ENCODE results near the gene HAUS1. TPM values are rescaled to one million over a fixed set of nuclear protein-coding genes. Genes with fewer than 3 reads are reported as not detected.
A peak's percentile ranks its signal among the peaks of the same experiment; 100 is the strongest.
"Not testable (repeated sequence)": the region's sequence is repeated elsewhere in the genome, so short reads cannot be mapped to it uniquely, and the experiment has no call there.

Gene HAUS1
- total RNA-seq, 1 donor from 2014 or later, result 23.5 TPM

GRCh38 chr18:46160050-46160798 is 56.0 kb downstream of the HAUS1 start:
- no peak for FAIRE-seq
- peaks cover 14% of the 10 kb centered on the region for H3K4me1 Mint-ChIP-seq (ENCODE audit: low read depth, unreplicated experiment)
- H3K4me3 Mint-ChIP-seq (ENCODE audit: unreplicated experiment), result no peak overlapping the region
- Histone ChIP-seq H3K4me3 (ENCODE audit: insufficient read depth, low read depth, low read length) (no peak overlapping the region), H3K27me3 (ENCODE audit: insufficient read depth, low read length) (no peaks in the 10 kb centered on the region), H2AFZ (ENCODE audit: low read depth, low read length) (no peak overlapping the region), H4K20me1 (ENCODE audit: insufficient read depth, low read length) (no peaks in the 10 kb centered on the region), H3K27ac (ENCODE audit: low read depth, low read length) (no peak overlapping the region), H3K9ac (ENCODE audit: low read length) (no peak overlapping the region), H3K79me2 (ENCODE audit: insufficient read depth, low read length) (no peaks in the 10 kb centered on the region), H3K36me3 (ENCODE audit: insufficient read depth, low read length) (no peaks in the 10 kb centered on the region), H3K4me1 (ENCODE audit: insufficient read depth, low read length) (peaks cover 12% of the 10 kb centered on the region), H3K4me2 (ENCODE audit: low read length) (no peak overlapping the region), H3K9me3 (ENCODE audit: insufficient read depth, low read depth, low read length) (no peaks in the 10 kb centered on the region)
- no peaks in the 10 kb centered on the region for H3K36me3 Mint-ChIP-seq (ENCODE audit: low read depth, unreplicated experiment)
- H3K27me3 Mint-ChIP-seq (ENCODE audit: low read depth, unreplicated experiment), result no peaks in the 10 kb centered on the region
- TF ChIP-seq EZH2 (IDR thresholded peaks at IDR 0.05; ENCODE audit: insufficient read depth, low read length), result no peak
- TF ChIP-seq CTCF (IDR thresholded peaks at IDR 0.05; ENCODE audit: insufficient read depth, low read depth, low read length), result no peak
- no peak for DNase-seq (ENCODE audit: low read depth)
- peak overlapping the region; percentile 66 for H3K27ac Mint-ChIP-seq (ENCODE audit: unreplicated experiment)
- H3K9me3 Mint-ChIP-seq (ENCODE audit: unreplicated experiment), result peaks cover 2% of the 10 kb centered on the region

DNA sequence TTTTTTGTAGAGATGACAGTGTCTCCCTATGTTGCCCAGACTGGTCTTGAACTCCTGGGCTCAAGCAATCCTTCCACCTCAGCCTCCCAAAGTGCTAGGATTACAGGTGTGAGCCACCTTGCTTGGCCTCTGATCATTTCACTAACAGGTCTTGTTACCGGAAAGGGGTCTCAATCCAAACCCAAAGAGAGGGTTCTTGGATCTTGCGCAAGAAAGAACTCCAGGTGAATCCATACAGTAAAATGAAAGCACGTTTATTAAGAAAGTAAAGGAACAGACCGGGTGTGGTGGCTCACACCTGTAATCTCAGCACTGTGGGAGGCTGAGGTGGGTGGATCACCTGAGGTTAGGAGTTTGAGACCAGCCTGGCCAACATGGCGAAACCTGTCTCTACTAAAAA is 56.7 kb downstream of the HAUS1 start:
- H3K4me1 ChIP-seq (ENCODE audit: insufficient read depth, low read length); H3K27me3 ChIP-seq (ENCODE audit: insufficient read depth, low read length); H3K36me3 ChIP-seq (ENCODE audit: insufficient read depth, low read length); H3K4me2 ChIP-seq (ENCODE audit: low read length); H3K27ac ChIP-seq (ENCODE audit: low read depth, low read length); H3K79me2 ChIP-seq (ENCODE audit: insufficient read depth, low read length); H3K36me3 Mint-ChIP-seq (ENCODE audit: low read depth, unreplicated experiment); H2AFZ ChIP-seq (ENCODE audit: low read depth, low read length); H3K27ac Mint-ChIP-seq (ENCODE audit: unreplicated experiment); H4K20me1 ChIP-seq (ENCODE audit: insufficient read depth, low read length); H3K9ac ChIP-seq (ENCODE audit: low read length); FAIRE-seq; H3K9me3 ChIP-seq (ENCODE audit: insufficient read depth, low read depth, low read length); DNase-seq (ENCODE audit: low read depth); H3K27me3 Mint-ChIP-seq (ENCODE audit: low read depth, unreplicated experiment); H3K4me3 ChIP-seq (ENCODE audit: insufficient read depth, low read depth, low read length); H3K4me3 Mint-ChIP-seq (ENCODE audit: unreplicated experiment); H3K9me3 Mint-ChIP-seq (ENCODE audit: unreplicated experiment): not testable (repeated sequence)
- H3K4me1 Mint-ChIP-seq (ENCODE audit: low read depth, unreplicated experiment), result peaks cover 10% of the 10 kb centered on the region

- Histone ChIP-seq H3K79me2 (ENCODE audit: insufficient read depth, low read length) (no peaks in the 10 kb centered on the region), H3K9me3 (ENCODE audit: insufficient read depth, low read depth, low read length) (no peaks in the 10 kb centered on the region), H3K27ac (ENCODE audit: low read depth, low read length) (no peak overlapping the region), H3K4me3 (ENCODE audit: insufficient read depth, low read depth, low read length) (no peak overlapping the region), H3K27me3 (ENCODE audit: insufficient read depth, low read length) (no peaks in the 10 kb centered on the region), H4K20me1 (ENCODE audit: insufficient read depth, low read length) (no peaks in the 10 kb centered on the region), H3K4me2 (ENCODE audit: low read length) (no peak overlapping the region), H2AFZ (ENCODE audit: low read depth, low read length) (no peak overlapping the region), H3K36me3 (ENCODE audit: insufficient read depth, low read length) (no peaks in the 10 kb centered on the region), H3K9ac (ENCODE audit: low read length) (no peak overlapping the region), H3K4me1 (ENCODE audit: insufficient read depth, low read length) (no peaks in the 10 kb centered on the region)
- TF ChIP-seq EZH2 (IDR thresholded peaks at IDR 0.05; ENCODE audit: insufficient read depth, low read length), result no peak
- no peak for TF ChIP-seq CTCF (IDR thresholded peaks at IDR 0.05; ENCODE audit: insufficient read depth, low read depth, low read length)
- peaks cover 6% of the 10 kb centered on the region for H3K4me1 Mint-ChIP-seq (ENCODE audit: low read depth, unreplicated experiment)
- no peak overlapping the region for H3K4me3 Mint-ChIP-seq (ENCODE audit: unreplicated experiment)
- H3K27me3 Mint-ChIP-seq (ENCODE audit: low read depth, unreplicated experiment), result no peaks in the 10 kb centered on the region
- H3K9me3 Mint-ChIP-seq (ENCODE audit: unreplicated experiment), result peaks cover 2% of the 10 kb centered on the region
- H3K36me3 Mint-ChIP-seq (ENCODE audit: low read depth, unreplicated experiment), result no peaks in the 10 kb centered on the region
- H3K27ac Mint-ChIP-seq (ENCODE audit: unreplicated experiment), result no peak overlapping the region
- no peak for DNase-seq (ENCODE audit: low read depth)
- FAIRE-seq, result no peak
These were observed 57.7 kb downstream of the HAUS1 start for GRCh38 chr18:46161703-46162396.
